Activated T-cell treated with anti-CD3 and anti-CD28 coated beads, Interleukin-2, amount 50 U/mL, for 72 hours (primary cell): Measurements from ENCODE around the gene MYH2. TPM values are rescaled to one million over a fixed set of nuclear protein-coding genes. Genes with fewer than 3 reads are reported as not detected.
"Not testable (repeated sequence)": the region's sequence is repeated elsewhere in the genome, so short reads cannot be mapped to it uniquely, and the experiment has no call there.

Source experiments
- ATAC-seq, 2 donors: fragments of 150-1000 bp; cut with Tn5 transposase; replicated peaks in 1 of 2; 2 replicates each; pipeline ENCODE4 v1.10.0; 2021; ENCODE audit warnings: moderate library complexity in 2 of 2, mild to moderate bottlenecking in 1 of 2
- DNase-seq, 2 donors: peaks; one replicate each; pipeline ENCODE4 v3.0.0; 2021 to 2022; ENCODE audit warnings: mixed read lengths in 1 of 2
- H3K27ac Mint-ChIP-seq: one replicate; pipeline ENCODE4 v1.8.0; 2022; ENCODE audit warnings: mild to moderate bottlenecking, moderate library complexity, mixed read lengths
- H3K27me3 Mint-ChIP-seq: one replicate; pipeline ENCODE4 v1.8.0; 2022; ENCODE audit warnings: low read depth, mixed read lengths
- H3K36me3 Mint-ChIP-seq, 2 donors: one replicate each; pipeline ENCODE4 v1.8.0; 2022; ENCODE audit warnings: mixed read lengths in 2 of 2, mild to moderate bottlenecking in 1 of 2; ENCODE audit not compliant: insufficient read depth in 2 of 2
- H3K4me1 Mint-ChIP-seq: one replicate; pipeline ENCODE4 v1.8.0; 2022; ENCODE audit warnings: low read depth, mixed read lengths
- H3K4me3 Mint-ChIP-seq, 2 donors: one replicate each; pipeline ENCODE4 v1.8.0; 2022; ENCODE audit warnings: mild to moderate bottlenecking in 2 of 2, mixed read lengths in 2 of 2, moderate library complexity in 2 of 2
- H3K9me3 Mint-ChIP-seq, 2 donors: one replicate each; pipeline ENCODE4 v1.8.0; 2022; ENCODE audit warnings: mixed read lengths in 2 of 2
- total RNA-seq, 2 donors: library from RNA; stranded (reverse); gene quantifications; one replicate each; pipeline ENCODE4 v1.2.3, GENCODE V29; 2022

Gene MYH2
- total RNA-seq, 2 donors from 2014 or later, result not detected

- DNase-seq, H3K27ac Mint-ChIP-seq, ATAC-seq, H3K4me3 Mint-ChIP-seq, H3K4me1 Mint-ChIP-seq, H3K36me3 Mint-ChIP-seq, H3K27me3 Mint-ChIP-seq: not testable (repeated sequence)
- H3K9me3 Mint-ChIP-seq, result peaks cover 5 to 11% of the 10 kb centered on the region in 2 donors
Measured at GRCh38 chr17:10543486-10543885, 6.0 kb downstream of the MYH2 start.

- H3K4me3 Mint-ChIP-seq, H3K27me3 Mint-ChIP-seq, ATAC-seq: not testable (repeated sequence)
Measured at GRCh38 chr17:10541179-10541578, 8.3 kb downstream of the MYH2 start.

GRCh38 chr17:10532026-10532425, 17.4 kb downstream of the MYH2 start:
- ATAC-seq (no peak), DNase-seq (no peak)
- H3K4me1 Mint-ChIP-seq, result no peaks in the 10 kb centered on the region
- no peak overlapping the region for H3K27ac Mint-ChIP-seq
- peaks cover 0 to 5% of the 10 kb centered on the region in 2 donors for H3K9me3 Mint-ChIP-seq
- no peak overlapping the region for H3K4me3 Mint-ChIP-seq
- no peaks in the 10 kb centered on the region for H3K36me3 Mint-ChIP-seq
- H3K27me3 Mint-ChIP-seq, result peaks cover 8% of the 10 kb centered on the region

More at GRCh38 chr17:10541179-10541578, 8.3 kb downstream of the MYH2 start:
- H3K4me1 Mint-ChIP-seq, H3K36me3 Mint-ChIP-seq, DNase-seq, H3K27ac Mint-ChIP-seq: not testable (repeated sequence)
- H3K9me3 Mint-ChIP-seq, result peaks cover 5 to 11% of the 10 kb centered on the region in 2 donors

GRCh38 chr17:10527419-10527818, 22.0 kb downstream of the MYH2 start:
- Mint-ChIP-seq H3K27ac (no peak overlapping the region), H3K4me1 (no peaks in the 10 kb centered on the region), H3K36me3 (no peaks in the 10 kb centered on the region), H3K9me3 (peaks cover 0 to 5% of the 10 kb centered on the region in 2 donors), H3K4me3 (no peak overlapping the region), H3K27me3 (peaks cover 8% of the 10 kb centered on the region)
- DNase-seq (no peak), ATAC-seq (no peak)

- Mint-ChIP-seq H3K27ac (no peak overlapping the region), H3K27me3 (peaks cover 8% of the 10 kb centered on the region)
Measured at GRCh38 chr17:10526517-10526916, 22.9 kb downstream of the MYH2 start.

GRCh38 chr17:10523064-10523463, 26.4 kb downstream of the MYH2 start:
- Mint-ChIP-seq H3K4me3 (no peak overlapping the region), H3K27ac (no peak overlapping the region), H3K27me3 (no peaks in the 10 kb centered on the region), H3K36me3 (no peaks in the 10 kb centered on the region), H3K9me3 (peaks cover 0 to 1% of the 10 kb centered on the region in 2 donors), H3K4me1 (no peaks in the 10 kb centered on the region)
- no peak for ATAC-seq
- DNase-seq, result no peak

More at GRCh38 chr17:10526517-10526916, 22.9 kb downstream of the MYH2 start:
- DNase-seq, result no peak
- Mint-ChIP-seq H3K4me1 (no peaks in the 10 kb centered on the region), H3K4me3 (no peak overlapping the region), H3K36me3 (no peaks in the 10 kb centered on the region), H3K9me3 (peaks cover 0 to 5% of the 10 kb centered on the region in 2 donors)
- ATAC-seq, result no peak

- no peaks in the 10 kb centered on the region for H3K9me3 Mint-ChIP-seq
- no peaks in the 10 kb centered on the region for H3K4me1 Mint-ChIP-seq
- ATAC-seq (no peak), DNase-seq (no peak)
- no peaks in the 10 kb centered on the region for H3K27me3 Mint-ChIP-seq
- no peak overlapping the region for H3K27ac Mint-ChIP-seq
- no peaks in the 10 kb centered on the region for H3K36me3 Mint-ChIP-seq
- H3K4me3 Mint-ChIP-seq, result no peak overlapping the region
Measured at GRCh38 chr17:10521949-10522348, 27.5 kb downstream of the MYH2 start.

GRCh38 chr17:10518271-10519037, 31.0 kb downstream of the MYH2 start, which contains the start of gene MYH1:
Gene MYH1, minus strand, starts transcription at chr17:10518542. Its CDS starts 1,900 bp downstream, at chr17:10516642.
- no peaks in the 10 kb centered on the region for H3K4me1 Mint-ChIP-seq
- no peaks in the 10 kb centered on the region for H3K27me3 Mint-ChIP-seq
- H3K9me3 Mint-ChIP-seq, result no peaks in the 10 kb centered on the region
- no peak within 1 kb of the TSS for H3K4me3 Mint-ChIP-seq
- no peaks in the 10 kb centered on the region for H3K36me3 Mint-ChIP-seq
- no peak for DNase-seq
- no peak within 1 kb of the TSS for H3K27ac Mint-ChIP-seq
- no peak for ATAC-seq

- no peaks in the 10 kb centered on the region for H3K36me3 Mint-ChIP-seq
- DNase-seq (no peak), ATAC-seq (no peak)
- H3K27me3 Mint-ChIP-seq, result no peaks in the 10 kb centered on the region
- H3K4me3 Mint-ChIP-seq, result no peak overlapping the region
- no peaks in the 10 kb centered on the region for H3K9me3 Mint-ChIP-seq
- H3K27ac Mint-ChIP-seq, result no peak overlapping the region
- H3K4me1 Mint-ChIP-seq, result no peaks in the 10 kb centered on the region
Measured at GRCh38 chr17:10516638-10517037, 32.8 kb downstream of the MYH2 start.

- H3K9me3 Mint-ChIP-seq, result no peaks in the 10 kb centered on the region
- ATAC-seq, result no peak
- no peaks in the 10 kb centered on the region for H3K36me3 Mint-ChIP-seq
- H3K4me1 Mint-ChIP-seq, result no peaks in the 10 kb centered on the region
- no peak overlapping the region for H3K4me3 Mint-ChIP-seq
- no peaks in the 10 kb centered on the region for H3K27me3 Mint-ChIP-seq
- DNase-seq, result no peak
- no peak overlapping the region for H3K27ac Mint-ChIP-seq
Measured at GRCh38 chr17:10516065-10516464, 33.4 kb downstream of the MYH2 start.

- Mint-ChIP-seq H3K4me3 (no peak overlapping the region), H3K36me3 (no peaks in the 10 kb centered on the region), H3K9me3 (no peaks in the 10 kb centered on the region), H3K4me1 (no peaks in the 10 kb centered on the region), H3K27me3 (no peaks in the 10 kb centered on the region), H3K27ac (no peak overlapping the region)
- no peak for DNase-seq
- ATAC-seq, result no peak
Measured at GRCh38 chr17:10513299-10514067, 36.0 kb downstream of the MYH2 start.

- no peaks in the 10 kb centered on the region for H3K9me3 Mint-ChIP-seq
- H3K27ac Mint-ChIP-seq, result no peak overlapping the region
- no peaks in the 10 kb centered on the region for H3K4me1 Mint-ChIP-seq
- no peak overlapping the region for H3K4me3 Mint-ChIP-seq
- no peak for DNase-seq
- no peaks in the 10 kb centered on the region for H3K36me3 Mint-ChIP-seq
- ATAC-seq, result no peak
- no peaks in the 10 kb centered on the region for H3K27me3 Mint-ChIP-seq
Measured at GRCh38 chr17:10512856-10513255, 36.6 kb downstream of the MYH2 start.

GRCh38 chr17:10499950-10500349, 49.5 kb downstream of the MYH2 start:
- Mint-ChIP-seq H3K4me3 (no peak overlapping the region), H3K27me3 (no peaks in the 10 kb centered on the region), H3K27ac (no peak overlapping the region), H3K36me3 (no peaks in the 10 kb centered on the region), H3K9me3 (peaks cover 2 to 3% of the 10 kb centered on the region in 2 donors), H3K4me1 (no peaks in the 10 kb centered on the region)
- DNase-seq, result no peak
- ATAC-seq, result no peak
